ENCODE results near the gene PWWP2A.

DNA sequence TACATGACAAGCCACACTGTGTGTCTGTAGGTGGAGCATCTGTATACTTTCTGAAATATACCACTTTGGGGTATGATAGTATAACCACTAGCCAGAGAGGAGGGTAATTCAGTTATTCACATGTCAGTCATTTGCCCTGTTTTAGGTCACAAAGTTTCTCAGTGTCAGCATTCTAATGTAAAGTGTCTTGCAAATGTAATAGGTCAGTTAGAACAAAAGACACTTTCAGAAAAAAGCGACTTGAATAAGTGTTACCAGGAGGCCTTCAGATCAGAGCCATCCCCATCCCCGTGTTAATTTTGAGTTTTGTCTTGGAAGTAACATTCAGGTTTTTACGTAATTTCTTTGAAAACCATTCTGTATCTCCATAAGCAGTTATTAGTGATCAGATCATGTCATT lies 76.6 kb downstream of the PWWP2A start:
- TF ChIP-seq POLR2A (IDR thresholded peaks at IDR 0.05) (no peak), EP300 (IDR thresholded peaks at IDR 0.05) (no peak)

Measured in ovary (tissue), 1 donor.